PFSK-1 (cell line): ENCODE measurements around the gene TMEM178A.

ENCODE experiments used
- FOXP2 ChIP-seq: optimal IDR thresholded peaks from 2 replicates; pipeline ENCODE3; 2011; ENCODE audit warnings: borderline replicate concordance, control low read depth, inconsistent platforms; ENCODE audit not compliant: insufficient read depth; ENCODE audit errors: extremely low read length, extremely low read depth
- POLR2AphosphoS5 ChIP-seq: IDR thresholded peaks from 2 replicates; pipeline ENCODE4 v1.6.1; 2012; ENCODE audit warnings: low read depth, mild to moderate bottlenecking, control low read depth, low read length, moderate library complexity
- SIN3A ChIP-seq: IDR thresholded peaks from 2 replicates; pipeline ENCODE4 v1.6.1; 2012; ENCODE audit warnings: mild to moderate bottlenecking, low read length, moderate library complexity, borderline replicate concordance; ENCODE audit not compliant: insufficient read depth
- TAF1 ChIP-seq: IDR thresholded peaks from 2 replicates; pipeline ENCODE4 v1.6.1; 2012; ENCODE audit warnings: low read length, control low read depth, borderline replicate concordance; ENCODE audit not compliant: insufficient read depth
- TF ChIP-seq, protein P1 (sequence below), 2 experiments: IDR thresholded peaks; 2 replicates each; pipeline versions ENCODE4 v1.6.1 to v1.8.0; 2011 to 2012; ENCODE audit warnings: low read depth in 2 of 2, low read length in 2 of 2, control low read depth in 1 of 2, inconsistent platforms in 1 of 2, mild to moderate bottlenecking in 1 of 2, moderate library complexity in 1 of 2; ENCODE audit not compliant: insufficient read depth in 1 of 2

TMEM178A gene

DNA sequence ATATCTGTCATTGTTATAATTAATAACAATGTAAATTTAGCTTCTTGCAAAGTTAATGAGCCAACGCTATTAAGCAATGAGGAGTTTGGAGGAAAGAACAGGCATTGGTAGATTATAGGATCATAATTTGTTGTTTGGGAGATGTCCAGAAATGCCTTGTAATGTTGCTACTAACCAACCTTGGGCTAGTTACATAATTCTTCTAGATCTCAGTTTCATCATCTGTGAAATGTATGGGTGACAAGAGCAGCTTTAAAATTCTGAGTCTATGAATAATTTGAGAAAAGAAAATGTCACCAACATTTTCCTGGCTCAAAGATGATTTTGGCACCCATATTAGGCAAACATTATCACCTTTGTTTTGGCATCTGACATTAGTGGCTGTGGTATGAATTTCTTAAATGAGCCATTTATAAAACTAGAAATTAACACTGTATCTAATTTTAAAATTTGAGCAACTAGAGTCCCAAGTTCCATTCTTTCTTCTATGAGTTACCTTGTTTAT lies 2.9 kb downstream of the TMEM178A start:
- TF ChIP-seq TAF1 (no peak), POLR2AphosphoS5 (no peak), SIN3A (no peak), FOXP2 (no peak)
- TF ChIP-seq, protein P1, sequence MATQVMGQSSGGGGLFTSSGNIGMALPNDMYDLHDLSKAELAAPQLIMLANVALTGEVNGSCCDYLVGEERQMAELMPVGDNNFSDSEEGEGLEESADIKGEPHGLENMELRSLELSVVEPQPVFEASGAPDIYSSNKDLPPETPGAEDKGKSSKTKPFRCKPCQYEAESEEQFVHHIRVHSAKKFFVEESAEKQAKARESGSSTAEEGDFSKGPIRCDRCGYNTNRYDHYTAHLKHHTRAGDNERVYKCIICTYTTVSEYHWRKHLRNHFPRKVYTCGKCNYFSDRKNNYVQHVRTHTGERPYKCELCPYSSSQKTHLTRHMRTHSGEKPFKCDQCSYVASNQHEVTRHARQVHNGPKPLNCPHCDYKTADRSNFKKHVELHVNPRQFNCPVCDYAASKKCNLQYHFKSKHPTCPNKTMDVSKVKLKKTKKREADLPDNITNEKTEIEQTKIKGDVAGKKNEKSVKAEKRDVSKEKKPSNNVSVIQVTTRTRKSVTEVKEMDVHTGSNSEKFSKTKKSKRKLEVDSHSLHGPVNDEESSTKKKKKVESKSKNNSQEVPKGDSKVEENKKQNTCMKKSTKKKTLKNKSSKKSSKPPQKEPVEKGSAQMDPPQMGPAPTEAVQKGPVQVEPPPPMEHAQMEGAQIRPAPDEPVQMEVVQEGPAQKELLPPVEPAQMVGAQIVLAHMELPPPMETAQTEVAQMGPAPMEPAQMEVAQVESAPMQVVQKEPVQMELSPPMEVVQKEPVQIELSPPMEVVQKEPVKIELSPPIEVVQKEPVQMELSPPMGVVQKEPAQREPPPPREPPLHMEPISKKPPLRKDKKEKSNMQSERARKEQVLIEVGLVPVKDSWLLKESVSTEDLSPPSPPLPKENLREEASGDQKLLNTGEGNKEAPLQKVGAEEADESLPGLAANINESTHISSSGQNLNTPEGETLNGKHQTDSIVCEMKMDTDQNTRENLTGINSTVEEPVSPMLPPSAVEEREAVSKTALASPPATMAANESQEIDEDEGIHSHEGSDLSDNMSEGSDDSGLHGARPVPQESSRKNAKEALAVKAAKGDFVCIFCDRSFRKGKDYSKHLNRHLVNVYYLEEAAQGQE (IDR thresholded peaks at IDR 0.05; ENCODE audit: insufficient read depth in 1 of 2, low read depth in 2 of 2, low read length in 2 of 2), result no peak

DNA sequence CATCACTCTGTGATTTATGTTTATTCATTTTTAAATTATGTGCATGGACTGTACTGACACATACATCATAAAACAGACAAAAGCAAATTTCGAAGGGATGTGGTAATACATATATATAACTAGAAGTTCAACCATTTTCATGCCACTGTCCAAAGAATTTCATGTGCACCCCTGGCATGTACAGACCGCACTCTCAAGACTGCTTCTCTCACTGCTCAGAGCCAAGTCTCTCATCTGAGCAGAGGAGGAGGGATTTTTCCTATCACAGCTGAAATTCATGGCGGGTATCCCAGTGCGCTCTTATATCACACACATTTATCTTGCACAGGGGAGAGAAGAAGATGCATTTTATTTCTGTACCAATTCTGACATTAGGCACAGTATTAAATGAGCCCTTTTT lies 5.9 kb downstream of the TMEM178A start:
- no peak for TF ChIP-seq SIN3A
- TF ChIP-seq POLR2AphosphoS5, result no peak
- TF ChIP-seq FOXP2, result no peak
- TF ChIP-seq, protein P1 (IDR thresholded peaks at IDR 0.05; ENCODE audit: insufficient read depth in 1 of 2, low read depth in 2 of 2, low read length in 2 of 2), result no peak
- TF ChIP-seq TAF1, result no peak

DNA sequence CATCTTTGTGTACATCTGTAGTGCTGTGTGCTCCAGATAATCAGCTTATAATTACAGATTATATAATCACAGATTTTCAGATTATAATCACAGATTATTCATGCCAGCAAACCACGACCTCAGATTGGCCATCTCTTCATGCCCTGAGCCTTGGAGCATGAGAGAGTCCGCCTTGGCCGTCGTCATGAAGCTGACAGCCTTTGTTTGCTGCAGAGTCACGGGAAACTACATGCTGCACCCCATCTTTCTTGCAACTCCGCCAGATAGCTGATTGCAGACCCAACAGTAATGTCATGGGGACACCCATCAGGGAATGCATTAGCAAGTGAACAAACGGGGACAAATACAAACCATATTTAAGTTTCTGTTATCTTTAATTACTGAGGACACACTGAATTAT lies 7.3 kb downstream of the TMEM178A start:
- no peak for TF ChIP-seq TAF1
- TF ChIP-seq FOXP2, result no peak
- TF ChIP-seq SIN3A, result no peak
- no peak for TF ChIP-seq POLR2AphosphoS5
- TF ChIP-seq, protein P1 (IDR thresholded peaks at IDR 0.05; ENCODE audit: insufficient read depth in 1 of 2, low read depth in 2 of 2, low read length in 2 of 2), result no peak

DNA sequence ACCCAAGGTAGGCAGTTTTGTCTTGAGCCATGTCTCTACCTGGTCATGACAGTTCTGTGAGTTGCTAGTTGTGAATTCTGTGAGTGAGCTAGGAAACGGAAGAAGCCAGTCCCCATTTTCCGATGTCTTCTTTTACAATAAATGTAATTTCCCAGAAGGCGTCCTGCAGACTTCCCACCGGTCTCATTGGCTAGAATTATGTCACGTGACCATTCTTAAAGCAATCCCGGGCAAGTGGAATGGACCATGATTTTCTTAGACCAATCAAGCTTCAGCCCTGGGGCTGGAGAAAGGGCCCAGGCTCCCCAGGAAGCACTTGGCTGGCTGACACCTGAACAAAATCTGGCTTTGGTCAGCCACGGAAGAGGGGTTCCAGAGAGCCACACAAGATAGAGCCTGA lies 10.6 kb downstream of the TMEM178A start:
- TF ChIP-seq, protein P1 (IDR thresholded peaks at IDR 0.05; ENCODE audit: insufficient read depth in 1 of 2, low read depth in 2 of 2, low read length in 2 of 2), result no peak
- TF ChIP-seq POLR2AphosphoS5 (no peak), SIN3A (no peak), FOXP2 (no peak), TAF1 (no peak)

- TF ChIP-seq TAF1, result no peak
- no peak for TF ChIP-seq SIN3A
- no peak for TF ChIP-seq FOXP2
- TF ChIP-seq, protein P1 (IDR thresholded peaks at IDR 0.05; ENCODE audit: insufficient read depth in 1 of 2, low read depth in 2 of 2, low read length in 2 of 2), result no peak
- no peak for TF ChIP-seq POLR2AphosphoS5
These were observed 12.5 kb downstream of the TMEM178A start for GRCh38 chr2:39678170-39678569.
